ENCODE data around the gene DNM3.

The DNM3 gene

GRCh38 chr1:171890131-171890530 lies 48.8 kb downstream of the DNM3 start:
- TF ChIP-seq CTCF (IDR thresholded peaks at IDR 0.05; ENCODE audit: insufficient read depth, low read depth, low read length, missing control alignments): no peak
- H3K4me3 ChIP-seq (ENCODE audit: low read depth, low read length): no peak overlapping the region
- no peak for DNase-seq (ENCODE audit: low read depth)

GRCh38 chr1:171896936-171897703 lies 55.8 kb downstream of the DNM3 start:
- H3K4me3 ChIP-seq (ENCODE audit: low read depth, low read length): no peak overlapping the region
- no peak for TF ChIP-seq CTCF (IDR thresholded peaks at IDR 0.05; ENCODE audit: insufficient read depth, low read depth, low read length, missing control alignments)
- DNase-seq (ENCODE audit: low read depth): no peak

- no peak for TF ChIP-seq CTCF (IDR thresholded peaks at IDR 0.05; ENCODE audit: insufficient read depth, low read depth, low read length, missing control alignments)
- DNase-seq (ENCODE audit: low read depth): no peak
- no peak overlapping the region for H3K4me3 ChIP-seq (ENCODE audit: low read depth, low read length)
Observed at GRCh38 chr1:171898941-171899340, 57.6 kb downstream of the DNM3 start.

- TF ChIP-seq CTCF (IDR thresholded peaks at IDR 0.05; ENCODE audit: insufficient read depth, low read depth, low read length, missing control alignments): no peak
- no peak overlapping the region for H3K4me3 ChIP-seq (ENCODE audit: low read depth, low read length)
- DNase-seq (ENCODE audit: low read depth): no peak
Observed at GRCh38 chr1:171899838-171900237, 58.5 kb downstream of the DNM3 start.

GRCh38 chr1:171901245-171901644 lies 59.9 kb downstream of the DNM3 start:
- TF ChIP-seq CTCF (IDR thresholded peaks at IDR 0.05; ENCODE audit: insufficient read depth, low read depth, low read length, missing control alignments): no peak
- no peak for DNase-seq (ENCODE audit: low read depth)

GRCh38 chr1:171902527-171902926 lies 61.2 kb downstream of the DNM3 start:
- no peak for TF ChIP-seq CTCF (IDR thresholded peaks at IDR 0.05; ENCODE audit: insufficient read depth, low read depth, low read length, missing control alignments)
- H3K4me3 ChIP-seq (ENCODE audit: low read depth, low read length): no peak overlapping the region
- DNase-seq (ENCODE audit: low read depth): no peak

More at GRCh38 chr1:171901245-171901644, 59.9 kb downstream of the DNM3 start:
- no peak overlapping the region for H3K4me3 ChIP-seq (ENCODE audit: low read depth, low read length)
